PFSK-1 (cell line): ENCODE results near the gene RNPEP. TPM values are rescaled to one million over a fixed set of nuclear protein-coding genes. Genes with fewer than 3 reads are reported as not detected.

Experiments used
- FOXP2 ChIP-seq: optimal IDR thresholded peaks from 2 replicates; pipeline ENCODE3; 2011; ENCODE audit warnings: borderline replicate concordance, control low read depth, inconsistent platforms; ENCODE audit not compliant: insufficient read depth; ENCODE audit errors: extremely low read length, extremely low read depth
- POLR2AphosphoS5 ChIP-seq: IDR thresholded peaks from 2 replicates; pipeline ENCODE4 v1.6.1; 2012; ENCODE audit warnings: low read depth, mild to moderate bottlenecking, control low read depth, low read length, moderate library complexity
- SIN3A ChIP-seq: IDR thresholded peaks from 2 replicates; pipeline ENCODE4 v1.6.1; 2012; ENCODE audit warnings: mild to moderate bottlenecking, low read length, moderate library complexity, borderline replicate concordance; ENCODE audit not compliant: insufficient read depth
- TAF1 ChIP-seq: IDR thresholded peaks from 2 replicates; pipeline ENCODE4 v1.6.1; 2012; ENCODE audit warnings: low read length, control low read depth, borderline replicate concordance; ENCODE audit not compliant: insufficient read depth
- polyA plus RNA-seq: library from polyadenylated mRNA; unstranded; fragments of >200 nt; gene quantifications from one replicate; pipeline ENCODE4 v1.2.1, GENCODE V29; 2012; ENCODE audit warnings: low read depth, missing spikeins; ENCODE audit not compliant: insufficient read length
- TF ChIP-seq, protein P1 (sequence below), 2 experiments: IDR thresholded peaks; 2 replicates each; pipeline versions ENCODE4 v1.6.1 to v1.8.0; 2011 to 2012; ENCODE audit warnings: low read depth in 2 of 2, low read length in 2 of 2, control low read depth in 1 of 2, inconsistent platforms in 1 of 2, mild to moderate bottlenecking in 1 of 2, moderate library complexity in 1 of 2; ENCODE audit not compliant: insufficient read depth in 1 of 2

Gene RNPEP, protein sequence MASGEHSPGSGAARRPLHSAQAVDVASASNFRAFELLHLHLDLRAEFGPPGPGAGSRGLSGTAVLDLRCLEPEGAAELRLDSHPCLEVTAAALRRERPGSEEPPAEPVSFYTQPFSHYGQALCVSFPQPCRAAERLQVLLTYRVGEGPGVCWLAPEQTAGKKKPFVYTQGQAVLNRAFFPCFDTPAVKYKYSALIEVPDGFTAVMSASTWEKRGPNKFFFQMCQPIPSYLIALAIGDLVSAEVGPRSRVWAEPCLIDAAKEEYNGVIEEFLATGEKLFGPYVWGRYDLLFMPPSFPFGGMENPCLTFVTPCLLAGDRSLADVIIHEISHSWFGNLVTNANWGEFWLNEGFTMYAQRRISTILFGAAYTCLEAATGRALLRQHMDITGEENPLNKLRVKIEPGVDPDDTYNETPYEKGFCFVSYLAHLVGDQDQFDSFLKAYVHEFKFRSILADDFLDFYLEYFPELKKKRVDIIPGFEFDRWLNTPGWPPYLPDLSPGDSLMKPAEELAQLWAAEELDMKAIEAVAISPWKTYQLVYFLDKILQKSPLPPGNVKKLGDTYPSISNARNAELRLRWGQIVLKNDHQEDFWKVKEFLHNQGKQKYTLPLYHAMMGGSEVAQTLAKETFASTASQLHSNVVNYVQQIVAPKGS
- polyA plus RNA-seq: 37.6 TPM

DNA sequence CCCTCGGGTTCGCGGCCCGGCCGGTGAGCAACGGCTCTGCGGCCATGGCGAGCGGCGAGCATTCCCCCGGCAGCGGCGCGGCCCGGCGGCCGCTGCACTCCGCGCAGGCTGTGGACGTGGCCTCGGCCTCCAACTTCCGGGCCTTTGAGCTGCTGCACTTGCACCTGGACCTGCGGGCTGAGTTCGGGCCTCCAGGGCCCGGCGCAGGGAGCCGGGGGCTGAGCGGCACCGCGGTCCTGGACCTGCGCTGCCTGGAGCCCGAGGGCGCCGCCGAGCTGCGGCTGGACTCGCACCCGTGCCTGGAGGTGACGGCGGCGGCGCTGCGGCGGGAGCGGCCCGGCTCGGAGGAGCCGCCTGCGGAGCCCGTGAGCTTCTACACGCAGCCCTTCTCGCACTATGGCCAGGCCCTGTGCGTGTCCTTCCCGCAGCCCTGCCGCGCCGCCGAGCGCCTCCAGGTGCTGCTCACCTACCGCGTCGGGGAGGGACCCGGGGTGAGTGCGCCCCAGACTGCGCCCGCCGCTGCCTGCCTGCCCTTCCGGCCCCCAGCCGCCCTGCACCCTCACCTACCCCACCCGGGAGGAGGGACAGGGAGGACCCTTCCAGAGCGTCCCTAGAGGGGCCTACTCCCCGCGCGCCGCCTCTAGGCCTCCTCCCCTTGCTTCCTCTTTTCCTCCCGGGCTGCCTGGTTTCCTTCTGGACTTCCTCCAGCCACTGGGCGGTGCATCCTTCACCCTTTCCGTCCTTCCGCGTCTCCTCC is at the start of gene RNPEP:
Gene RNPEP (plus strand): TSS at position 26 of the 757 bp plus-strand sequence. CDS start 19 bp downstream, at position 45.
- TF ChIP-seq POLR2AphosphoS5: peak; percentile 48; the same call in 1 of the 2 replicates
- peak; percentile 70; the same call in 1 of the 2 replicates for TF ChIP-seq TAF1
- TF ChIP-seq SIN3A: peak; percentile 84; the same call in 1 of the 2 replicates
- TF ChIP-seq, protein P1, sequence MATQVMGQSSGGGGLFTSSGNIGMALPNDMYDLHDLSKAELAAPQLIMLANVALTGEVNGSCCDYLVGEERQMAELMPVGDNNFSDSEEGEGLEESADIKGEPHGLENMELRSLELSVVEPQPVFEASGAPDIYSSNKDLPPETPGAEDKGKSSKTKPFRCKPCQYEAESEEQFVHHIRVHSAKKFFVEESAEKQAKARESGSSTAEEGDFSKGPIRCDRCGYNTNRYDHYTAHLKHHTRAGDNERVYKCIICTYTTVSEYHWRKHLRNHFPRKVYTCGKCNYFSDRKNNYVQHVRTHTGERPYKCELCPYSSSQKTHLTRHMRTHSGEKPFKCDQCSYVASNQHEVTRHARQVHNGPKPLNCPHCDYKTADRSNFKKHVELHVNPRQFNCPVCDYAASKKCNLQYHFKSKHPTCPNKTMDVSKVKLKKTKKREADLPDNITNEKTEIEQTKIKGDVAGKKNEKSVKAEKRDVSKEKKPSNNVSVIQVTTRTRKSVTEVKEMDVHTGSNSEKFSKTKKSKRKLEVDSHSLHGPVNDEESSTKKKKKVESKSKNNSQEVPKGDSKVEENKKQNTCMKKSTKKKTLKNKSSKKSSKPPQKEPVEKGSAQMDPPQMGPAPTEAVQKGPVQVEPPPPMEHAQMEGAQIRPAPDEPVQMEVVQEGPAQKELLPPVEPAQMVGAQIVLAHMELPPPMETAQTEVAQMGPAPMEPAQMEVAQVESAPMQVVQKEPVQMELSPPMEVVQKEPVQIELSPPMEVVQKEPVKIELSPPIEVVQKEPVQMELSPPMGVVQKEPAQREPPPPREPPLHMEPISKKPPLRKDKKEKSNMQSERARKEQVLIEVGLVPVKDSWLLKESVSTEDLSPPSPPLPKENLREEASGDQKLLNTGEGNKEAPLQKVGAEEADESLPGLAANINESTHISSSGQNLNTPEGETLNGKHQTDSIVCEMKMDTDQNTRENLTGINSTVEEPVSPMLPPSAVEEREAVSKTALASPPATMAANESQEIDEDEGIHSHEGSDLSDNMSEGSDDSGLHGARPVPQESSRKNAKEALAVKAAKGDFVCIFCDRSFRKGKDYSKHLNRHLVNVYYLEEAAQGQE (IDR thresholded peaks at IDR 0.05; ENCODE audit: insufficient read depth in 1 of 2, low read depth in 2 of 2, low read length in 2 of 2): no peak

DNA sequence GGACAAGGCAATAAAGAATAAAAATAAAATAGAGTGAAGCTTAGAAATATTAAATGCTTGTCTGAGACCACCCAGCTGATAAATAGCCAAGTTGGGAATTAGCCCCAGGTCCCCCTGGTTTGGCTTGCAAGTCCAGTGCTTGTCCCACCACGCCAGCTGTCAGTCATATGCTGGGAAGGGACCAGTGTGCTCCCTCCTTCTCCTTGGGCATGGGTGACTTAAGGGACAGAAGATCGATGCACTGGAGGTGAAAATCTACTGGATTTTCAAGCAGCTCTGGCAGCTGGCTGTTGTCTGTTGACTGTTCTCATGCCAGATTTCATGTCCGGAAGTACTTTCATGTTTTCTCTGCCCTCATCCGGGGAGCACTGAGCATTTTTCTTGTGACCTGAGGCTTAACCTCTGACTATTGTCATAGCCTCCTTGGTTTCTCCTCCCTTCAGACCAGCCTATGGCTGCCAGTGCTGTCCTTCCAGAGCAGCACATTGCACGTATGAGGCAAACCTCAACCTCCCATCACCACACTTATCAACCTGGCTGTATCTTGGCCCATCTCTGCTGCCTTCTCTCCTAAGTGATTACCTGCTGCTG is 48.5 kb upstream of the RNPEP start:
- no peak for TF ChIP-seq FOXP2

DNA sequence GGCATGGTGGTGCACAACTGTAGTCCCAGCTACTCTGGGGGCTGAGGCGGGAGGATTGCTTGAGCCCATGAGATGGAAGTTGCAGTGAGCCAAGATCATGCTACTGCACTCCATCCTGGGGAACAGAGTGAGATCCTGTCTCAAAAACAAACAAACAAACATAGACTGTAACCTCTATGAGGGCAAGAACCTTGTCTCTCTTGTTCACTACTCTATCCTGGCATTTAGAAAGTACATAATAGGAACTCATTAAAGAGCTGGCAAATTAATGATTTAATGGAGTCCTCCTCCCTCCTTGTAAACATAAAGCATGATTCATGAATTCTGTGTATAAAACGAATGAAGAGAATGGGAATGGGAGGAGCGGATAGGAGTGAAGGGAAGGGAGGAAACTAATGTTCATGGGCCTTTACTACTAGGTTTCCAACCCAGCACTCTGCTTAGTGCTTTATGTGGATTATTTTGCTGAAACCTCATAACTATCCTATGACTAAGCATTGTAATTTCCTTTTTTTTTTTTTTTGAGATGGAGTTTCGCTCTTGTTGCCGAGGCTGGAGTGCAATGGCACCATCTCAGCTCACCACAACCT is 44.7 kb upstream of the RNPEP start:
- TF ChIP-seq, protein P1 (IDR thresholded peaks at IDR 0.05; ENCODE audit: insufficient read depth in 1 of 2, low read depth in 2 of 2, low read length in 2 of 2): no peak
- no peak for TF ChIP-seq FOXP2
- no peak for TF ChIP-seq SIN3A
- TF ChIP-seq TAF1: no peak
- TF ChIP-seq POLR2AphosphoS5: no peak

DNA sequence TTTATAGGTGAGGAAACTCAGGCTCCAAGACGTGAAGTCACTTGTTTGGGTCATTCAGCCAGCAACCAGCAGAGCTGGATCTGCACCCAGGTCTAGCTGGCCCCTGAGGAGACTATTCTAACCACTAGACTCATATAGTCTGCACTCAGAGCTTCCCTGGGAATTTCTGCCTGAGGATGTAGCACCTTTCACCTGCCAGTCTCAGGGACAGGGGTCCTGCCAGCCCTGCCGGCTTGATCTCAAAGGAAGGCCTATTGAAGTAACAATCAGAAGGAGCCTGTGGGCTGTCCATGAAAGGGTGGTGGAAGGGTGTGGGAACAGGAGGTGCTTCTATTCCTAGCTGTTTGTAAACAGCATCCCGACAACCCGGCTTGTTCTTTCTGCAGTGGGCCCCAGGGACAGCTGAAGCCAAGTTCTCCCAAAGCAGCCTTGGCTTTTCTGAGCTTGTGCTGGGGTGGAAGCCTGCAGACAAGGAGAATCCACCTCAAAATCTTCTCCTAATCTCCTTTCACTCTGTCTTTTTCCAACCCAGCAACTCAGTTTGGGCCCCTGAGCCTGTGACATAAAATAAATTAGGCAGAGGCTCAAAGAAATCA is 43.9 kb upstream of the RNPEP start:
- TF ChIP-seq TAF1: no peak
- TF ChIP-seq SIN3A: no peak
- TF ChIP-seq POLR2AphosphoS5: no peak

DNA sequence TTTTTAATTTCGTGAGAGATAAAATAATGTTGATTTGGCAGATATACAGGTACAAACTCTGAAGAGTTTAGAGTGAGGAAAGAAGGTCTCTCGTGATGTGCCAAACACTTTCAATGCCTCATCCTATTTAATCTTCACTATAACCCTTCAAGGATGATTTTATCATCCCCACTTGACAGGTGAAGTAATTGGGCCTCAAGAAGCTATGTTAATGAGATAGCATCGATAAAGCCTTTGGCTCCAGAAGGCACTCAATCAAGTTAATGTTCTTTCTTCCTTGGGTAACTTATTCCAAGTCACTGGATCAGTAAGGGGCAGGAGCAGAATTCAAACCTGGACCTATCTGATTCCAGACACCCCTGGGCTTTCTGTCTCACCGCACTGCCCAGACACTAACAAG is 43.3 kb upstream of the RNPEP start:
- TF ChIP-seq POLR2AphosphoS5 (no peak), TAF1 (no peak), FOXP2 (no peak), SIN3A (no peak)
- TF ChIP-seq, protein P1 (IDR thresholded peaks at IDR 0.05; ENCODE audit: insufficient read depth in 1 of 2, low read depth in 2 of 2, low read length in 2 of 2): no peak
